Measurements from ENCODE around the gene PRKN. TPM values are rescaled to one million over a fixed set of nuclear protein-coding genes. Genes with fewer than 3 reads are reported as not detected.

PRKN gene
- total and polyA plus RNA-seq, 2 experiments from 2014 or later = 0.10 to 0.84 TPM

DNA sequence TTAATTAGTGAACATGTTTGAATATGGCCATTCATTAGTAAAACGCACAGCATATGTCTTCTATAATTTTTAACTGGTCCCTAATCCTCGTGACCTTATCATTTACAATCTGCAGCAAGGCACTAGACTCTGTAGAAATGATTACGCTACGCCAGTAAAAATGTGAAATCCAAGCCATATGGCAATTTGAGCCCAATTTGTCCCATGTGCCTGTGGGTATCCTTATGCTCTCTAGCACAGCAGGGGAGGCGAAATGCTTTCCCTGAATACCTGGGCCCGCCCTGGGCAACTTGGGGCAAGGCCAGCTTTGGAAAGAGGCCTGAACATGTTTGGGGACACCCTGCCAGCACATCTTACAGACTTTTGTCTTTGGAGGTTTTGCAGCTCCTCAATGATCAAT, 1331.0 kb downstream of the PRKN start (continued):
- no peak for TF ChIP-seq EZH2 (IDR thresholded peaks at IDR 0.05; ENCODE audit: low read depth, unreplicated experiment)
- no peak for TF ChIP-seq NANOG (IDR thresholded peaks at IDR 0.05; ENCODE audit: borderline replicate concordance)
- no peak for TF ChIP-seq EZH2phosphoT487 (IDR thresholded peaks at IDR 0.05; ENCODE audit: unreplicated experiment)
- no peak for TF ChIP-seq JUNB (IDR thresholded peaks at IDR 0.05; ENCODE audit: unreplicated experiment)

- Histone ChIP-seq H3K9me2 (ENCODE audit: insufficient read depth) (no peaks in the 10 kb centered on the region), H4K20me1 (replicated peaks; ENCODE audit: insufficient read depth) (no peaks in the 10 kb centered on the region), H3K36me3 (ENCODE audit: insufficient read depth) (no peaks in the 10 kb centered on the region), H3K4me3 (no peak overlapping the region), H3K4me1 (ENCODE audit: insufficient read depth) (no peaks in the 10 kb centered on the region; the same call in 1 of the 2 replicates), H3K27me3 (ENCODE audit: insufficient read depth) (no peaks in the 10 kb centered on the region), H3K79me2 (replicated peaks; ENCODE audit: insufficient read depth) (no peaks in the 10 kb centered on the region), H3F3A (replicated peaks; ENCODE audit: low read depth) (no peaks in the 10 kb centered on the region), H3K4me2 (no peak overlapping the region), H3K27ac (ENCODE audit: low read depth) (no peak overlapping the region), H2AFZ (peak overlapping the region; percentile 59; the same call in 1 of the 2 replicates)
- Mint-ChIP-seq H3K4me3 (no peak overlapping the region), H3K4me1 (no peaks in the 10 kb centered on the region), H3K27me3 (ENCODE audit: insufficient read depth, low read depth, poor library complexity) (peaks cover 3% of the 10 kb centered on the region), H3K36me3 (ENCODE audit: low read depth) (peaks cover 4% of the 10 kb centered on the region; the same call in 1 of the 3 replicates), H3K27ac (no peak overlapping the region), H3K9me3 (peaks cover 21% of the 10 kb centered on the region)
- DNase-seq (ENCODE audit: low spot score) = no peak
- ATAC-seq = no peak
- no peak for TF ChIP-seq POLR2AphosphoS5 (IDR thresholded peaks at IDR 0.05; ENCODE audit: low read depth)
Measured at GRCh38 chr6:161395716-161396231, 1331.8 kb downstream of the PRKN start.

- no peak overlapping the region for H3K4me3 ChIP-seq
- Mint-ChIP-seq H3K4me3 (no peak overlapping the region), H3K9me3 (peaks cover 17% of the 10 kb centered on the region), H3K27me3 (ENCODE audit: insufficient read depth, low read depth, poor library complexity) (peaks cover 3% of the 10 kb centered on the region), H3K36me3 (ENCODE audit: low read depth) (peaks cover 4% of the 10 kb centered on the region; the same call in 1 of the 3 replicates), H3K4me1 (no peaks in the 10 kb centered on the region), H3K27ac (no peak overlapping the region)
- no peaks in the 10 kb centered on the region for H3K79me2 ChIP-seq (replicated peaks; ENCODE audit: insufficient read depth)
- no peak overlapping the region for H3K27ac ChIP-seq (ENCODE audit: low read depth)
- H4K20me1 ChIP-seq (replicated peaks; ENCODE audit: insufficient read depth) = no peaks in the 10 kb centered on the region
- no peak overlapping the region for H2AFZ ChIP-seq
- no peak overlapping the region for H3K4me2 ChIP-seq
- no peaks in the 10 kb centered on the region for H3K36me3 ChIP-seq (ENCODE audit: insufficient read depth)
- no peaks in the 10 kb centered on the region for H3K9me2 ChIP-seq (ENCODE audit: insufficient read depth)
- DNase-seq (ENCODE audit: low spot score) (no peak), ATAC-seq (no peak)
- no peaks in the 10 kb centered on the region; the same call in 1 of the 2 replicates for H3K4me1 ChIP-seq (ENCODE audit: insufficient read depth)
- H3K27me3 ChIP-seq (ENCODE audit: insufficient read depth) = no peaks in the 10 kb centered on the region
- no peaks in the 10 kb centered on the region for H3F3A ChIP-seq (replicated peaks; ENCODE audit: low read depth)
- no peak for TF ChIP-seq STAT1 (IDR thresholded peaks at IDR 0.05; ENCODE audit: unreplicated experiment)
- TF ChIP-seq ZNF331 (CRISPR knock-in tag; IDR thresholded peaks at IDR 0.05; ENCODE audit: low read depth) = no peak
- no peak for TF ChIP-seq JUNB (IDR thresholded peaks at IDR 0.05; ENCODE audit: unreplicated experiment)
- TF ChIP-seq ETS1 (IDR thresholded peaks at IDR 0.05) = no peak
- TF ChIP-seq EZH2 (IDR thresholded peaks at IDR 0.05; ENCODE audit: low read depth, unreplicated experiment) = no peak
- TF ChIP-seq, protein P1, sequence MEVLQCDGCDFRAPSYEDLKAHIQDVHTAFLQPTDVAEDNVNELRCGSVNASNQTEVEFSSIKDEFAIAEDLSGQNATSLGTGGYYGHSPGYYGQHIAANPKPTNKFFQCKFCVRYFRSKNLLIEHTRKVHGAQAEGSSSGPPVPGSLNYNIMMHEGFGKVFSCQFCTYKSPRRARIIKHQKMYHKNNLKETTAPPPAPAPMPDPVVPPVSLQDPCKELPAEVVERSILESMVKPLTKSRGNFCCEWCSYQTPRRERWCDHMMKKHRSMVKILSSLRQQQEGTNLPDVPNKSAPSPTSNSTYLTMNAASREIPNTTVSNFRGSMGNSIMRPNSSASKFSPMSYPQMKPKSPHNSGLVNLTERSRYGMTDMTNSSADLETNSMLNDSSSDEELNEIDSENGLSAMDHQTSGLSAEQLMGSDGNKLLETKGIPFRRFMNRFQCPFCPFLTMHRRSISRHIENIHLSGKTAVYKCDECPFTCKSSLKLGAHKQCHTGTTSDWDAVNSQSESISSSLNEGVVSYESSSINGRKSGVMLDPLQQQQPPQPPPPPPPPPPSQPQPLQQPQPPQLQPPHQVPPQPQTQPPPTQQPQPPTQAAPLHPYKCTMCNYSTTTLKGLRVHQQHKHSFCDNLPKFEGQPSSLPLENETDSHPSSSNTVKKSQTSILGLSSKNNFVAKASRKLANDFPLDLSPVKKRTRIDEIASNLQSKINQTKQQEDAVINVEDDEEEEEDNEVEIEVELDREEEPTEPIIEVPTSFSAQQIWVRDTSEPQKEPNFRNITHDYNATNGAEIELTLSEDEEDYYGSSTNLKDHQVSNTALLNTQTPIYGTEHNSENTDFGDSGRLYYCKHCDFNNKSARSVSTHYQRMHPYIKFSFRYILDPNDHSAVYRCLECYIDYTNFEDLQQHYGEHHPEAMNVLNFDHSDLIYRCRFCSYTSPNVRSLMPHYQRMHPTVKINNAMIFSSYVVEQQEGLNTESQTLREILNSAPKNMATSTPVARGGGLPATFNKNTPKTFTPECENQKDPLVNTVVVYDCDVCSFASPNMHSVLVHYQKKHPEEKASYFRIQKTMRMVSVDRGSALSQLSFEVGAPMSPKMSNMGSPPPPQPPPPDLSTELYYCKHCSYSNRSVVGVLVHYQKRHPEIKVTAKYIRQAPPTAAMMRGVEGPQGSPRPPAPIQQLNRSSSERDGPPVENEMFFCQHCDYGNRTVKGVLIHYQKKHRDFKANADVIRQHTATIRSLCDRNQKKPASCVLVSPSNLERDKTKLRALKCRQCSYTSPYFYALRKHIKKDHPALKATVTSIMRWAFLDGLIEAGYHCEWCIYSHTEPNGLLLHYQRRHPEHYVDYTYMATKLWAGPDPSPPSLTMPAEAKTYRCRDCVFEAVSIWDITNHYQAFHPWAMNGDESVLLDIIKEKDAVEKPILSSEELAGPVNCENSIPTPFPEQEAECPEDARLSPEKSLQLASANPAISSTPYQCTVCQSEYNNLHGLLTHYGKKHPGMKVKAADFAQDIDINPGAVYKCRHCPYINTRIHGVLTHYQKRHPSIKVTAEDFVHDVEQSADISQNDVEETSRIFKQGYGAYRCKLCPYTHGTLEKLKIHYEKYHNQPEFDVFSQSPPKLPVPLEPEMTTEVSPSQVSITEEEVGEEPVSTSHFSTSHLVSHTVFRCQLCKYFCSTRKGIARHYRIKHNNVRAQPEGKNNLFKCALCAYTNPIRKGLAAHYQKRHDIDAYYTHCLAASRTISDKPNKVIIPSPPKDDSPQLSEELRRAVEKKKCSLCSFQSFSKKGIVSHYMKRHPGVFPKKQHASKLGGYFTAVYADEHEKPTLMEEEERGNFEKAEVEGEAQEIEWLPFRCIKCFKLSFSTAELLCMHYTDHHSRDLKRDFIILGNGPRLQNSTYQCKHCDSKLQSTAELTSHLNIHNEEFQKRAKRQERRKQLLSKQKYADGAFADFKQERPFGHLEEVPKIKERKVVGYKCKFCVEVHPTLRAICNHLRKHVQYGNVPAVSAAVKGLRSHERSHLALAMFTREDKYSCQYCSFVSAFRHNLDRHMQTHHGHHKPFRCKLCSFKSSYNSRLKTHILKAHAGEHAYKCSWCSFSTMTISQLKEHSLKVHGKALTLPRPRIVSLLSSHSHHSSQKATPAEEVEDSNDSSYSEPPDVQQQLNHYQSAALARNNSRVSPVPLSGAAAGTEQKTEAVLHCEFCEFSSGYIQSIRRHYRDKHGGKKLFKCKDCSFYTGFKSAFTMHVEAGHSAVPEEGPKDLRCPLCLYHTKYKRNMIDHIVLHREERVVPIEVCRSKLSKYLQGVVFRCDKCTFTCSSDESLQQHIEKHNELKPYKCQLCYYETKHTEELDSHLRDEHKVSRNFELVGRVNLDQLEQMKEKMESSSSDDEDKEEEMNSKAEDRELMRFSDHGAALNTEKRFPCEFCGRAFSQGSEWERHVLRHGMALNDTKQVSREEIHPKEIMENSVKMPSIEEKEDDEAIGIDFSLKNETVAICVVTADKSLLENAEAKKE (CRISPR knock-in tag; IDR thresholded peaks at IDR 0.05) = no peak
- no peak for TF ChIP-seq POLR2AphosphoS5 (IDR thresholded peaks at IDR 0.05; ENCODE audit: low read depth)
- no peak for TF ChIP-seq CREB1 (CRISPR knock-in tag; IDR thresholded peaks at IDR 0.05; ENCODE audit: low read depth)
Measured at GRCh38 chr6:161394437-161394836, 1333.1 kb downstream of the PRKN start.

Measured in GM23338 (cell line).